ENCODE data around the gene MEGF6.
A peak's percentile ranks its signal among the peaks of the same experiment; 100 is the strongest.

Gene MEGF6

GRCh38 chr1:3600354-3600753 lies 11.0 kb downstream of the MEGF6 start:
- Histone ChIP-seq H3K27ac (ENCODE audit: low read depth in 2 of 2, low read length in 2 of 2) (no peak overlapping the region), H3K9me3 (ENCODE audit: control insufficient read depth in 2 of 2, low read length in 2 of 2) (no peaks in the 10 kb centered on the region), H3K9ac (ENCODE audit: low read depth in 1 of 2, low read length in 2 of 2) (no peak overlapping the region), H3K4me1 (ENCODE audit: control insufficient read depth in 2 of 2, insufficient read depth in 2 of 2, low read length in 2 of 2) (peaks cover 6 to 7% of the 10 kb centered on the region in 2 donors), H3K27me3 (ENCODE audit: control insufficient read depth in 2 of 2, insufficient read depth in 2 of 2, low read length in 2 of 2) (no peaks in the 10 kb centered on the region), H3K36me3 (ENCODE audit: control insufficient read depth in 2 of 2, insufficient read depth in 2 of 2, low read length in 2 of 2) (no peaks in the 10 kb centered on the region), H3K4me3 (ENCODE audit: low read length in 2 of 2) (no peak overlapping the region)

GRCh38 chr1:3599816-3600215 lies 11.5 kb downstream of the MEGF6 start:
- Histone ChIP-seq H3K27me3 (ENCODE audit: control insufficient read depth in 2 of 2, insufficient read depth in 2 of 2, low read length in 2 of 2) (no peaks in the 10 kb centered on the region), H3K36me3 (ENCODE audit: control insufficient read depth in 2 of 2, insufficient read depth in 2 of 2, low read length in 2 of 2) (no peaks in the 10 kb centered on the region), H3K4me1 (ENCODE audit: control insufficient read depth in 2 of 2, insufficient read depth in 2 of 2, low read length in 2 of 2) (peaks cover 6 to 7% of the 10 kb centered on the region in 2 donors), H3K9me3 (ENCODE audit: control insufficient read depth in 2 of 2, low read length in 2 of 2) (no peaks in the 10 kb centered on the region), H3K27ac (ENCODE audit: low read depth in 2 of 2, low read length in 2 of 2) (no peak overlapping the region), H3K9ac (ENCODE audit: low read depth in 1 of 2, low read length in 2 of 2) (no peak overlapping the region), H3K4me3 (ENCODE audit: low read length in 2 of 2) (no peak overlapping the region)

- H3K4me3 ChIP-seq (ENCODE audit: low read length in 2 of 2): no peak overlapping the region
- H3K9me3 ChIP-seq (ENCODE audit: control insufficient read depth in 2 of 2, low read length in 2 of 2): no peaks in the 10 kb centered on the region
- H3K4me1 ChIP-seq (ENCODE audit: control insufficient read depth in 2 of 2, insufficient read depth in 2 of 2, low read length in 2 of 2): peaks cover 6 to 7% of the 10 kb centered on the region in 2 donors
- no peak overlapping the region for H3K27ac ChIP-seq (ENCODE audit: low read depth in 2 of 2, low read length in 2 of 2)
- H3K27me3 ChIP-seq (ENCODE audit: control insufficient read depth in 2 of 2, insufficient read depth in 2 of 2, low read length in 2 of 2): no peaks in the 10 kb centered on the region
- H3K36me3 ChIP-seq (ENCODE audit: control insufficient read depth in 2 of 2, insufficient read depth in 2 of 2, low read length in 2 of 2): no peaks in the 10 kb centered on the region
- no peak overlapping the region for H3K9ac ChIP-seq (ENCODE audit: low read depth in 1 of 2, low read length in 2 of 2)
Measured at GRCh38 chr1:3599286-3599811, 12.0 kb downstream of the MEGF6 start.

- H3K9me3 ChIP-seq (ENCODE audit: control insufficient read depth in 2 of 2, low read length in 2 of 2): no peaks in the 10 kb centered on the region
- no peak overlapping the region for H3K9ac ChIP-seq (ENCODE audit: low read depth in 1 of 2, low read length in 2 of 2)
- H3K27ac ChIP-seq (ENCODE audit: low read depth in 2 of 2, low read length in 2 of 2): no peak overlapping the region
- no peaks in the 10 kb centered on the region for H3K36me3 ChIP-seq (ENCODE audit: control insufficient read depth in 2 of 2, insufficient read depth in 2 of 2, low read length in 2 of 2)
- peak overlapping the region in 1 of 2 donors; percentile 20 for H3K4me3 ChIP-seq (ENCODE audit: low read length in 2 of 2)
- H3K27me3 ChIP-seq (ENCODE audit: control insufficient read depth in 2 of 2, insufficient read depth in 2 of 2, low read length in 2 of 2): no peaks in the 10 kb centered on the region
- peaks cover 6 to 7% of the 10 kb centered on the region in 2 donors for H3K4me1 ChIP-seq (ENCODE audit: control insufficient read depth in 2 of 2, insufficient read depth in 2 of 2, low read length in 2 of 2)
Measured at GRCh38 chr1:3598522-3599285, 12.6 kb downstream of the MEGF6 start.

- Histone ChIP-seq H3K36me3 (ENCODE audit: control insufficient read depth in 2 of 2, insufficient read depth in 2 of 2, low read length in 2 of 2) (no peaks in the 10 kb centered on the region), H3K9me3 (ENCODE audit: control insufficient read depth in 2 of 2, low read length in 2 of 2) (no peaks in the 10 kb centered on the region), H3K27me3 (ENCODE audit: control insufficient read depth in 2 of 2, insufficient read depth in 2 of 2, low read length in 2 of 2) (no peaks in the 10 kb centered on the region), H3K4me3 (ENCODE audit: low read length in 2 of 2) (peak overlapping the region in 1 of 2 donors; percentile 20), H3K27ac (ENCODE audit: low read depth in 2 of 2, low read length in 2 of 2) (no peak overlapping the region), H3K4me1 (ENCODE audit: control insufficient read depth in 2 of 2, insufficient read depth in 2 of 2, low read length in 2 of 2) (peaks cover 6 to 7% of the 10 kb centered on the region in 2 donors), H3K9ac (ENCODE audit: low read depth in 1 of 2, low read length in 2 of 2) (no peak overlapping the region)
Measured at GRCh38 chr1:3598051-3598491, 13.2 kb downstream of the MEGF6 start.

- Histone ChIP-seq H3K4me3 (ENCODE audit: low read length in 2 of 2) (peak overlapping the region in 1 of 2 donors; percentile 13), H3K36me3 (ENCODE audit: control insufficient read depth in 2 of 2, insufficient read depth in 2 of 2, low read length in 2 of 2) (no peaks in the 10 kb centered on the region), H3K9ac (ENCODE audit: low read depth in 1 of 2, low read length in 2 of 2) (no peak overlapping the region), H3K27me3 (ENCODE audit: control insufficient read depth in 2 of 2, insufficient read depth in 2 of 2, low read length in 2 of 2) (no peaks in the 10 kb centered on the region), H3K27ac (ENCODE audit: low read depth in 2 of 2, low read length in 2 of 2) (no peak overlapping the region), H3K9me3 (ENCODE audit: control insufficient read depth in 2 of 2, low read length in 2 of 2) (no peaks in the 10 kb centered on the region), H3K4me1 (ENCODE audit: control insufficient read depth in 2 of 2, insufficient read depth in 2 of 2, low read length in 2 of 2) (peaks cover 6 to 7% of the 10 kb centered on the region in 2 donors)
Measured at GRCh38 chr1:3597599-3597964, 13.7 kb downstream of the MEGF6 start.

- Histone ChIP-seq H3K4me3 (ENCODE audit: low read length in 2 of 2) (no peak overlapping the region), H3K27me3 (ENCODE audit: control insufficient read depth in 2 of 2, insufficient read depth in 2 of 2, low read length in 2 of 2) (no peaks in the 10 kb centered on the region)
Measured at GRCh38 chr1:3596663-3597598, 14.4 kb downstream of the MEGF6 start.

GRCh38 chr1:3595949-3596348 lies 15.4 kb downstream of the MEGF6 start:
- H3K36me3 ChIP-seq (ENCODE audit: control insufficient read depth in 2 of 2, insufficient read depth in 2 of 2, low read length in 2 of 2): no peaks in the 10 kb centered on the region
- H3K27me3 ChIP-seq (ENCODE audit: control insufficient read depth in 2 of 2, insufficient read depth in 2 of 2, low read length in 2 of 2): no peaks in the 10 kb centered on the region
- peaks cover 6 to 7% of the 10 kb centered on the region in 2 donors for H3K4me1 ChIP-seq (ENCODE audit: control insufficient read depth in 2 of 2, insufficient read depth in 2 of 2, low read length in 2 of 2)
- H3K9me3 ChIP-seq (ENCODE audit: control insufficient read depth in 2 of 2, low read length in 2 of 2): no peaks in the 10 kb centered on the region
- no peak overlapping the region for H3K4me3 ChIP-seq (ENCODE audit: low read length in 2 of 2)
- no peak overlapping the region for H3K9ac ChIP-seq (ENCODE audit: low read depth in 1 of 2, low read length in 2 of 2)
- no peak overlapping the region for H3K27ac ChIP-seq (ENCODE audit: low read depth in 2 of 2, low read length in 2 of 2)

More at GRCh38 chr1:3596663-3597598, 14.4 kb downstream of the MEGF6 start:
- Histone ChIP-seq H3K9me3 (ENCODE audit: control insufficient read depth in 2 of 2, low read length in 2 of 2) (no peaks in the 10 kb centered on the region), H3K4me1 (ENCODE audit: control insufficient read depth in 2 of 2, insufficient read depth in 2 of 2, low read length in 2 of 2) (peaks cover 6 to 7% of the 10 kb centered on the region in 2 donors), H3K36me3 (ENCODE audit: control insufficient read depth in 2 of 2, insufficient read depth in 2 of 2, low read length in 2 of 2) (no peaks in the 10 kb centered on the region), H3K27ac (ENCODE audit: low read depth in 2 of 2, low read length in 2 of 2) (no peak overlapping the region), H3K9ac (ENCODE audit: low read depth in 1 of 2, low read length in 2 of 2) (no peak overlapping the region)

GRCh38 chr1:3594706-3595377 lies 16.5 kb downstream of the MEGF6 start:
- H3K9ac ChIP-seq (ENCODE audit: low read depth in 1 of 2, low read length in 2 of 2): no peak overlapping the region
- H3K9me3 ChIP-seq (ENCODE audit: control insufficient read depth in 2 of 2, low read length in 2 of 2): no peaks in the 10 kb centered on the region
- no peak overlapping the region for H3K27ac ChIP-seq (ENCODE audit: low read depth in 2 of 2, low read length in 2 of 2)
- peaks cover 6 to 7% of the 10 kb centered on the region in 2 donors for H3K4me1 ChIP-seq (ENCODE audit: control insufficient read depth in 2 of 2, insufficient read depth in 2 of 2, low read length in 2 of 2)
- no peaks in the 10 kb centered on the region for H3K27me3 ChIP-seq (ENCODE audit: control insufficient read depth in 2 of 2, insufficient read depth in 2 of 2, low read length in 2 of 2)
- no peaks in the 10 kb centered on the region for H3K36me3 ChIP-seq (ENCODE audit: control insufficient read depth in 2 of 2, insufficient read depth in 2 of 2, low read length in 2 of 2)
- H3K4me3 ChIP-seq (ENCODE audit: low read length in 2 of 2): no peak overlapping the region
